ENCODE results near the gene CCDC82.

CCDC82 gene

GRCh38 chr11:96358321-96358720, 31.4 kb downstream of the CCDC82 start:
- no peak for DNase-seq

- DNase-seq: no peak
Measured at GRCh38 chr11:96357794-96358193, 31.9 kb downstream of the CCDC82 start.

- DNase-seq: no peak
Measured at GRCh38 chr11:96356848-96357247, 32.9 kb downstream of the CCDC82 start.

- peak; percentile 91 for DNase-seq
Measured at GRCh38 chr11:96342961-96343711, 46.6 kb downstream of the CCDC82 start, which contains the start of gene MAML2. MAML2 (minus strand) TSS chr11:96343195; CDS start chr11:96341895, 1,300 bp downstream.

GRCh38 chr11:96342014-96342960, 47.4 kb downstream of the CCDC82 start:
- DNase-seq: peak; percentile 79

- DNase-seq: peak; percentile 46
Measured at GRCh38 chr11:96341211-96342013, 48.3 kb downstream of the CCDC82 start.

- no peak for DNase-seq
Measured at GRCh38 chr11:96340555-96340885, 49.2 kb downstream of the CCDC82 start.

- DNase-seq: no peak
Measured at GRCh38 chr11:96339706-96340554, 49.8 kb downstream of the CCDC82 start.

- DNase-seq: no peak
Measured at GRCh38 chr11:96338910-96339705, 50.6 kb downstream of the CCDC82 start.

- no peak for DNase-seq
Measured at GRCh38 chr11:96337541-96338431, 51.9 kb downstream of the CCDC82 start.

GRCh38 chr11:96335388-96335787, 54.3 kb downstream of the CCDC82 start:
- DNase-seq: no peak

GRCh38 chr11:96334219-96334618, 55.5 kb downstream of the CCDC82 start:
- DNase-seq: no peak

- no peak for DNase-seq
Measured at GRCh38 chr11:96333191-96333719, 56.5 kb downstream of the CCDC82 start.

- DNase-seq: no peak
Measured at GRCh38 chr11:96332126-96332771, 57.5 kb downstream of the CCDC82 start.

- DNase-seq: no peak
Measured at GRCh38 chr11:96331699-96332116, 58.0 kb downstream of the CCDC82 start.

GRCh38 chr11:96330511-96330859, 59.2 kb downstream of the CCDC82 start:
- no peak for DNase-seq

- no peak for DNase-seq
Measured at GRCh38 chr11:96329855-96330510, 59.7 kb downstream of the CCDC82 start.

- DNase-seq: no peak
Measured at GRCh38 chr11:96329419-96329818, 60.3 kb downstream of the CCDC82 start.
